ENCODE results near the gene ATP5MC3.
A peak's percentile ranks its signal among the peaks of the same experiment; 100 is the strongest.

ATP5MC3 gene

GRCh38 chr2:175147186-175147585 is 34.3 kb downstream of the ATP5MC3 start:
- H3K27ac ChIP-seq (ENCODE audit: low read depth, low read length) = peak overlapping the region; percentile 37
- H3K4me3 ChIP-seq (ENCODE audit: low read depth, low read length) = no peak overlapping the region
- H3K4me1 ChIP-seq (ENCODE audit: control insufficient read depth, insufficient read depth, low read length, unreplicated experiment) = peaks cover 17% of the 10 kb centered on the region
- no peak overlapping the region for H2AFZ ChIP-seq (ENCODE audit: low read length, unreplicated experiment)
- H3K36me3 ChIP-seq (ENCODE audit: insufficient read depth, low read length) = peaks cover 4% of the 10 kb centered on the region
- no peaks in the 10 kb centered on the region for H3K27me3 ChIP-seq (ENCODE audit: insufficient read depth, low read length)
- peaks cover 89% of the 10 kb centered on the region for H3K79me2 ChIP-seq (ENCODE audit: control insufficient read depth, insufficient read depth, low read length, unreplicated experiment)

GRCh38 chr2:175143678-175144077 is 37.8 kb downstream of the ATP5MC3 start:
- no peak overlapping the region for H3K27ac ChIP-seq (ENCODE audit: low read depth, low read length)
- H2AFZ ChIP-seq (ENCODE audit: low read length, unreplicated experiment) = no peak overlapping the region
- no peak overlapping the region for H3K4me3 ChIP-seq (ENCODE audit: low read depth, low read length)
- no peaks in the 10 kb centered on the region for H3K27me3 ChIP-seq (ENCODE audit: insufficient read depth, low read length)
- H3K4me1 ChIP-seq (ENCODE audit: control insufficient read depth, insufficient read depth, low read length, unreplicated experiment) = peaks cover 11% of the 10 kb centered on the region
- H3K36me3 ChIP-seq (ENCODE audit: insufficient read depth, low read length) = peaks cover 5% of the 10 kb centered on the region; the same call in 1 of the 2 replicates
- peaks cover 72% of the 10 kb centered on the region for H3K79me2 ChIP-seq (ENCODE audit: control insufficient read depth, insufficient read depth, low read length, unreplicated experiment)

- Histone ChIP-seq H3K4me3 (ENCODE audit: low read depth, low read length) (no peak overlapping the region), H3K79me2 (ENCODE audit: control insufficient read depth, insufficient read depth, low read length, unreplicated experiment) (peaks cover 72% of the 10 kb centered on the region), H3K36me3 (ENCODE audit: insufficient read depth, low read length) (peaks cover 10% of the 10 kb centered on the region; the same call in 1 of the 2 replicates), H2AFZ (ENCODE audit: low read length, unreplicated experiment) (no peak overlapping the region), H3K27me3 (ENCODE audit: insufficient read depth, low read length) (no peaks in the 10 kb centered on the region), H3K4me1 (ENCODE audit: control insufficient read depth, insufficient read depth, low read length, unreplicated experiment) (peaks cover 11% of the 10 kb centered on the region), H3K27ac (ENCODE audit: low read depth, low read length) (no peak overlapping the region)
Measured at GRCh38 chr2:175143191-175143590, 38.3 kb downstream of the ATP5MC3 start.

GRCh38 chr2:175140332-175140731 is 41.2 kb downstream of the ATP5MC3 start:
- Histone ChIP-seq H3K27me3 (ENCODE audit: insufficient read depth, low read length) (no peaks in the 10 kb centered on the region), H2AFZ (ENCODE audit: low read length, unreplicated experiment) (no peak overlapping the region), H3K4me3 (ENCODE audit: low read depth, low read length) (no peak overlapping the region), H3K4me1 (ENCODE audit: control insufficient read depth, insufficient read depth, low read length, unreplicated experiment) (peaks cover 4% of the 10 kb centered on the region), H3K36me3 (ENCODE audit: insufficient read depth, low read length) (peaks cover 26% of the 10 kb centered on the region; the same call in 1 of the 2 replicates), H3K27ac (ENCODE audit: low read depth, low read length) (no peak overlapping the region), H3K79me2 (ENCODE audit: control insufficient read depth, insufficient read depth, low read length, unreplicated experiment) (peaks cover 69% of the 10 kb centered on the region)

GRCh38 chr2:175137793-175138192 is 43.7 kb downstream of the ATP5MC3 start:
- Histone ChIP-seq H3K4me3 (ENCODE audit: low read depth, low read length) (no peak overlapping the region), H3K27me3 (ENCODE audit: insufficient read depth, low read length) (no peaks in the 10 kb centered on the region), H3K79me2 (ENCODE audit: control insufficient read depth, insufficient read depth, low read length, unreplicated experiment) (peaks cover 51% of the 10 kb centered on the region), H3K27ac (ENCODE audit: low read depth, low read length) (no peak overlapping the region), H2AFZ (ENCODE audit: low read length, unreplicated experiment) (no peak overlapping the region), H3K4me1 (ENCODE audit: control insufficient read depth, insufficient read depth, low read length, unreplicated experiment) (peaks cover 4% of the 10 kb centered on the region), H3K36me3 (ENCODE audit: insufficient read depth, low read length) (peaks cover 28% of the 10 kb centered on the region; the same call in 1 of the 2 replicates)

- Histone ChIP-seq H3K27ac (ENCODE audit: low read depth, low read length) (no peak overlapping the region), H3K36me3 (ENCODE audit: insufficient read depth, low read length) (peaks cover 28% of the 10 kb centered on the region; the same call in 1 of the 2 replicates), H3K4me1 (ENCODE audit: control insufficient read depth, insufficient read depth, low read length, unreplicated experiment) (peaks cover 4% of the 10 kb centered on the region)
Measured at GRCh38 chr2:175136334-175137215, 44.9 kb downstream of the ATP5MC3 start.

GRCh38 chr2:175135862-175136261 is 45.6 kb downstream of the ATP5MC3 start:
- Histone ChIP-seq H3K4me3 (ENCODE audit: low read depth, low read length) (no peak overlapping the region), H3K27me3 (ENCODE audit: insufficient read depth, low read length) (no peaks in the 10 kb centered on the region), H3K27ac (ENCODE audit: low read depth, low read length) (no peak overlapping the region), H3K4me1 (ENCODE audit: control insufficient read depth, insufficient read depth, low read length, unreplicated experiment) (peaks cover 4% of the 10 kb centered on the region), H3K36me3 (ENCODE audit: insufficient read depth, low read length) (peaks cover 28% of the 10 kb centered on the region; the same call in 1 of the 2 replicates), H3K79me2 (ENCODE audit: control insufficient read depth, insufficient read depth, low read length, unreplicated experiment) (peaks cover 46% of the 10 kb centered on the region), H2AFZ (ENCODE audit: low read length, unreplicated experiment) (no peak overlapping the region)

More at GRCh38 chr2:175136334-175137215, 44.9 kb downstream of the ATP5MC3 start:
- H3K4me3 ChIP-seq (ENCODE audit: low read depth, low read length) = no peak overlapping the region
- H2AFZ ChIP-seq (ENCODE audit: low read length, unreplicated experiment) = no peak overlapping the region
- H3K27me3 ChIP-seq (ENCODE audit: insufficient read depth, low read length) = no peaks in the 10 kb centered on the region
- peaks cover 45% of the 10 kb centered on the region for H3K79me2 ChIP-seq (ENCODE audit: control insufficient read depth, insufficient read depth, low read length, unreplicated experiment)

GRCh38 chr2:175135177-175135576 is 46.3 kb downstream of the ATP5MC3 start:
- H3K4me3 ChIP-seq (ENCODE audit: low read depth, low read length) = no peak overlapping the region
- H2AFZ ChIP-seq (ENCODE audit: low read length, unreplicated experiment) = no peak overlapping the region
- no peaks in the 10 kb centered on the region for H3K27me3 ChIP-seq (ENCODE audit: insufficient read depth, low read length)
- peaks cover 46% of the 10 kb centered on the region for H3K79me2 ChIP-seq (ENCODE audit: control insufficient read depth, insufficient read depth, low read length, unreplicated experiment)
- peaks cover 28% of the 10 kb centered on the region; the same call in 1 of the 2 replicates for H3K36me3 ChIP-seq (ENCODE audit: insufficient read depth, low read length)
- H3K27ac ChIP-seq (ENCODE audit: low read depth, low read length) = no peak overlapping the region
- peaks cover 4% of the 10 kb centered on the region for H3K4me1 ChIP-seq (ENCODE audit: control insufficient read depth, insufficient read depth, low read length, unreplicated experiment)

- H3K4me1 ChIP-seq (ENCODE audit: control insufficient read depth, insufficient read depth, low read length, unreplicated experiment) = peaks cover 2% of the 10 kb centered on the region
- H3K36me3 ChIP-seq (ENCODE audit: insufficient read depth, low read length) = peaks cover 17% of the 10 kb centered on the region
- H3K79me2 ChIP-seq (ENCODE audit: control insufficient read depth, insufficient read depth, low read length, unreplicated experiment) = peaks cover 24% of the 10 kb centered on the region
- H2AFZ ChIP-seq (ENCODE audit: low read length, unreplicated experiment) = no peak overlapping the region
- no peak overlapping the region for H3K4me3 ChIP-seq (ENCODE audit: low read depth, low read length)
- H3K27me3 ChIP-seq (ENCODE audit: insufficient read depth, low read length) = no peaks in the 10 kb centered on the region
- H3K27ac ChIP-seq (ENCODE audit: low read depth, low read length) = no peak overlapping the region
Measured at GRCh38 chr2:175131252-175131651, 50.3 kb downstream of the ATP5MC3 start.

GRCh38 chr2:175126661-175127060 is 54.8 kb downstream of the ATP5MC3 start:
- no peaks in the 10 kb centered on the region for H3K27me3 ChIP-seq (ENCODE audit: insufficient read depth, low read length)
- H3K27ac ChIP-seq (ENCODE audit: low read depth, low read length) = no peak overlapping the region
- H3K79me2 ChIP-seq (ENCODE audit: control insufficient read depth, insufficient read depth, low read length, unreplicated experiment) = peaks cover 21% of the 10 kb centered on the region
- H3K4me1 ChIP-seq (ENCODE audit: control insufficient read depth, insufficient read depth, low read length, unreplicated experiment) = no peaks in the 10 kb centered on the region
- no peak overlapping the region for H2AFZ ChIP-seq (ENCODE audit: low read length, unreplicated experiment)
- peaks cover 11% of the 10 kb centered on the region for H3K36me3 ChIP-seq (ENCODE audit: insufficient read depth, low read length)
- no peak overlapping the region for H3K4me3 ChIP-seq (ENCODE audit: low read depth, low read length)

Data from ACC112 (cell line).